ENCODE measurements around the gene PEPD.

PEPD gene

DNA sequence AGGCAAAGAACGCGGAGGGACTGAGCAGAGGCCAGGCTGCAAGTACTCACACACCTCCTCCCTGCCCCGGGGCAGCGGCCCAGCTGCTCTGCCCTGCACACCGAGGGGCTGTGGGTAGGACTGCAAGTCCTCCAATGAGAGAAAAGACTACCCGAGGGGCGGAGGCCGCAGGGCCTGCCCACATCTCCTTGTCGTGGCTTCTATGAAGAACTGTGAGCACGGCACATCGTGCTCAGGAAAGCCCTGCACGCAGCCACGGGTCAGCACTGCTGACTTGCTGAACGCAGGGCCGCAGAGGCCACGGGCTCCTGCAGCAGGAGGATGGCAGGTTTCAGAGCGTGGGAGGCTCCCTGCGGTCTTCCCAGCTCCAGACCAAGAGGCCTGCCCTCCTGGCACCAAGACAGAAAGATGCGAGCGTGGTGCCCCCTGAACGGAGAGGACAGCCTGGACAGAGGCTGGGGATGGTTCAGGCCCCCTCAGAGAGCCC is 110.6 kb downstream of the PEPD start:
- H3K27ac ChIP-seq = no peak overlapping the region
- DNase-seq (ENCODE audit: low spot score) = no peak
- CTCF ChIA-PET = no interaction called here
- TF ChIP-seq, protein P1, sequence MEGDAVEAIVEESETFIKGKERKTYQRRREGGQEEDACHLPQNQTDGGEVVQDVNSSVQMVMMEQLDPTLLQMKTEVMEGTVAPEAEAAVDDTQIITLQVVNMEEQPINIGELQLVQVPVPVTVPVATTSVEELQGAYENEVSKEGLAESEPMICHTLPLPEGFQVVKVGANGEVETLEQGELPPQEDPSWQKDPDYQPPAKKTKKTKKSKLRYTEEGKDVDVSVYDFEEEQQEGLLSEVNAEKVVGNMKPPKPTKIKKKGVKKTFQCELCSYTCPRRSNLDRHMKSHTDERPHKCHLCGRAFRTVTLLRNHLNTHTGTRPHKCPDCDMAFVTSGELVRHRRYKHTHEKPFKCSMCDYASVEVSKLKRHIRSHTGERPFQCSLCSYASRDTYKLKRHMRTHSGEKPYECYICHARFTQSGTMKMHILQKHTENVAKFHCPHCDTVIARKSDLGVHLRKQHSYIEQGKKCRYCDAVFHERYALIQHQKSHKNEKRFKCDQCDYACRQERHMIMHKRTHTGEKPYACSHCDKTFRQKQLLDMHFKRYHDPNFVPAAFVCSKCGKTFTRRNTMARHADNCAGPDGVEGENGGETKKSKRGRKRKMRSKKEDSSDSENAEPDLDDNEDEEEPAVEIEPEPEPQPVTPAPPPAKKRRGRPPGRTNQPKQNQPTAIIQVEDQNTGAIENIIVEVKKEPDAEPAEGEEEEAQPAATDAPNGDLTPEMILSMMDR (conservative IDR thresholded peaks at IDR 0.05; ENCODE audit: low read depth) = no peak
- POLR2A ChIA-PET (ENCODE audit: low non-redundant PET) = no interaction called here

DNA sequence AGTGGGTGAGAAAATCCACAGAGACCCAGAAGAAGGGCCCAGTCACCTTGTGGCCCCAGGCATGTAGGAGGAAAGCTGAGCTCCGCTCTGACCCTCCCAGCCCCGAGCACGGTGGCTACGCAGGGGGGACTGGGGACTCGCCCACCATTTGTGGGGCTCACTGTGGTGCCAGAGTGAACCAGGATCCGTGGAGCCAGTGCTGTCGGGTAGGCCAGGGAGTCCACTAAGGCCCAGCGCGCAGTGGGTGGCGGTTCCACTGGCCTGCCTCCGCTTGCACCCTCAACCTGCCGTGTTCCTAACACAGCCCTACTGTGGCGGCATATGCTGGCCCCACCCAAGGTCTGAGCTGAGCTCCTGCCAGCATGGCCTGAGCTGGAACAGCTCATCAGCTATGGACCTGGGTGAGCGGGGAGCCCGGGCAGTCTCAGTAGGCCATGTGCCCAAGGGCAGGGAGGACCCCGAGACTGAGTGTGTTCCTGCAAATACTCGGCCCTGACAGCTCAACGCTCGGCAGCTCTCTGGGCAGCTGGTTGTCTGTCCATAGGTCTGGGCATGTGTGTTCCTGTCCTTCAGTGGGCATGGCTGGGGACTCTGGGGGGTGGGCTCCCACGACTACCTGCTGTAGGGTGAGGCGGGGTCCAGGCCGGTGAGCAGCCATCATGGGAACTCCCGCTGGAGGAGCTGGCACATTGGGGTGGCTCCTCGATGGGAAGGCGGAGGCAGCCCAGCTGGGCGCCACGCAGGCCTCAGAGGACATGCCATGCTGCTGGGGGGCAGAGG is 111.5 kb downstream of the PEPD start:
- no peak overlapping the region for H3K27ac ChIP-seq
- ChIA-PET CTCF (interaction anchor here (0.6 kb wide), 1 partner anchor 233 kb away, joined by 3 read pairs; no protein-coding TSS in a partner anchor), POLR2A (ENCODE audit: low non-redundant PET) (no interaction called here)
- TF ChIP-seq, protein P1 (conservative IDR thresholded peaks at IDR 0.05; ENCODE audit: low read depth) = no peak
- no peak for DNase-seq (ENCODE audit: low spot score)

DNA sequence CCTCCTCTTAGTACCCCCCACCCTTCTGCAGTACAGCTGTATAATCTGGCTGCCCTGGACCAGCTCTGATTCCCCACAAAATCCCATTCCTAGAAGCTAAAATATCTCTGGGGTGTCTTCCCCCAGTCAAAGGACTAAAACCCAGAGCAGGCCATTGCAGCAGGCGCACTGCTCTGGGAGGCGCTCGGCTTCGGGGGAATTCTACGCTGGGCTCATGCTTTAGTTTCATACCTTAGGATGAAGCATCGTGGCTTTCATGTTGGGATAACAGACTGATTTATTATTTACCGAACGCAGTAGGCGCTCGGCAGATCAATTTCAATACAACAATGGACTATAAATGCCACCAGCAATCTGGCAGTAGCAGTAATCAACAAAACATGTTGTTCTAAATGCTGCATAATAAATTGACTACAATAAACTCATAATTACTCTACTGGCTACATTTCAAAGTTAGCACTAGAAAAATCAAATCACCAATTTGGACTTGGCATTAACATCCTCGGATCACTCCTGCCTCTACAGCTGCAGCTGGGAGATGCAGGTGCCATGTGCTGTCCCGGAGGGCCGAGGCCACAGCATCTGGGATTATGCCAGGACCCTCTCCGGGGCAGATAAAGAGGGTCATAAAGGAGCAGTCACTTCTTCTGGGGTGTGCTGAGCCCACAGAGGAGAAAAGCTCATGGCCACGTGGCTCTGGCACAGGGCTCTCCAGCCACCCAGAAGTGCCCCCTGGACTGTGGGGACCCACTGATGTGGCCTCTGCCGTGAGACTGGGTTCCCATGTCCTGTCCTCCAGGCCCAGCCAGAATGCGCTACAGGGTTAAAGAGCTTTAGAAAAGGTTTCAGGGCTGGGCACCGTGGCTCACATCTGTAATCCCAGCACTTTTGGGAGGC is 112.8 kb downstream of the PEPD start:
- ChIA-PET POLR2A (ENCODE audit: low non-redundant PET) (no interaction called here), CTCF (interaction anchor here (0.5 to 0.8 kb wide), 3 partner anchors 167 to 231 kb away, joined by 3 to 4 read pairs (median 3); no protein-coding TSS in a partner anchor)
- H3K27ac ChIP-seq = no peak overlapping the region
- TF ChIP-seq, protein P1 (conservative IDR thresholded peaks at IDR 0.05; ENCODE audit: low read depth) = no peak
- DNase-seq (ENCODE audit: low spot score) = no peak

DNA sequence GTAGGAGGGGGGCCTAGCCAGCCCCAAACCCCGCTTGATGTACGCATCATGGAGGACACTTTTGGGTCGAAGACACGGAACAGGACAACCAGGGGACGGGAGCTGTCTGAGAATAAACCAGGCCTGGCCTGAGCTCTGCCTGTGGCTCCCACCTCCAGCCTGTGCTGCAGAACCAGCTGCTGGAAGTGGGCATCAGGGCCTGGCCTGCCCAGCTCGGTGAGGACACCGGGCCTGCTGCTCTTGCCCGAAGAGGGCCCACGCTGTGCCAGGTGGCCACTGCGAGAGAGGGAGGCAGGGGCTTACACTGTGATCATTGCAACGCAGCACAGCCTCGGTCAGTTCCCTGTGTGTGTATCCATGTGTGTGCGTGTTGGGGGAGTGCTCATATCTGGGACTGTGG is 113.5 kb downstream of the PEPD start:
- no peak for DNase-seq (ENCODE audit: low spot score)
- TF ChIP-seq, protein P1 (conservative IDR thresholded peaks at IDR 0.05; ENCODE audit: low read depth) = no peak
- ChIA-PET POLR2A (ENCODE audit: low non-redundant PET) (no interaction called here), CTCF (interaction anchor here (0.7 kb wide), 1 partner anchor 173 kb away, joined by 5 read pairs; no protein-coding TSS in a partner anchor)
- H3K27ac ChIP-seq = no peak overlapping the region

DNA sequence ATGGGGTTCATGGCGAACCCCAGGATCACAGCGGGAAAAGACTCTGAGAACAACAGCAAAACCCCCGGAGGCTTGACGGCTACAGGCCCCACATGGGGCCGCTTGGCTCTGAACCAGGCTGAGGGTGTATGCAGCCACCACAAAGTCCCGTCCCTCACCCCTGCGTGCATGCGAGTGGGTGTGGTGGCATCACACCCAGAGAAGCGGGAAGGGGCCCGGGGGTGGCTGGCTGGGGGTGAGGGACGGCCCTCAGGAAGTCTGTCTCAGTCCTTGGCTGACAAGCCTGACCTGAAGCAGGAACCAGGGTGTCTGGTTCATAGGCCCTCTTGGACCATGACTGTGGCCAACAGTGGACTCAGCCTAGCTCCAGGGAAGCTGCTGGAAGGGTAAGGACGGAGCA is 113.9 kb downstream of the PEPD start:
- H3K27ac ChIP-seq = no peak overlapping the region
- no peak for DNase-seq (ENCODE audit: low spot score)
- POLR2A ChIA-PET (ENCODE audit: low non-redundant PET) = no interaction called here
- CTCF ChIA-PET = interaction anchor here (0.7 to 0.9 kb wide), 3 partner anchors 11 to 172 kb away, joined by 3 to 5 read pairs (median 4); no protein-coding TSS in a partner anchor
- TF ChIP-seq, protein P1 (conservative IDR thresholded peaks at IDR 0.05; ENCODE audit: low read depth) = no peak

DNA sequence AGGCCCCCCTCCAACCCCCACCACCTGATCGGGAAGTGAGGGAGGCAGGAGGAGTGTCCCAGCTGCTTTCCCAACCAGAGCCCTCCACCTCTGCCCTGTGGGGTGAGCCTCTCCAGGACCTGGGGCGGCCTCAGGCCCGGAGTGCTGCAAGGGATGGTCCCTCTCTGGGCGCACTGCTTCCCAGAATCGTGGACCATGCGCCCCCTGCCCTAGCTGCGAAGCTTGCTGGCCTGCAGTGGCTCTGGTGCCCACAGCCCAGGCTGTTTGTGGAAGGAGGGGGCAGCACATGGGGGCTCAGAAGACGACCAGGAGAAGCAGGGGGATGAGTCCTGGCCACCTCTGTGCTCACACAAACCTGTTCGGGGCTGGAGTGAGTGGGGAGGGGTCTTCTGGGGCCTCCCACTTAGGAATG is 114.4 kb downstream of the PEPD start:
- TF ChIP-seq, protein P1 (conservative IDR thresholded peaks at IDR 0.05; ENCODE audit: low read depth) = peak; percentile 38; the same call in 1 of the 2 replicates
- ChIA-PET POLR2A (ENCODE audit: low non-redundant PET) (no interaction called here), CTCF (interaction anchor here (0.5 to 2.7 kb wide), 23 partner anchors 9 to 304 kb away, joined by 3 to 50 read pairs (median 4); no protein-coding TSS in a partner anchor)
- no peak overlapping the region for H3K27ac ChIP-seq
- no peak for DNase-seq (ENCODE audit: low spot score)
